ENCODE measurements around the gene TRIM32. TPM values are rescaled to one million over a fixed set of nuclear protein-coding genes. Genes with fewer than 3 reads are reported as not detected.

The TRIM32 gene
- total RNA-seq, 1 donor from 2014 or later = 21.2 TPM

GRCh38 chr9:116720111-116720510, 33.0 kb downstream of the TRIM32 start:
- Histone ChIP-seq H3K9me3 (no peaks in the 10 kb centered on the region), H3K4me1 (no peaks in the 10 kb centered on the region), H3K27me3 (no peaks in the 10 kb centered on the region), H3K36me3 (no peaks in the 10 kb centered on the region), H3K27ac (no peak overlapping the region), H3K4me3 (no peak overlapping the region)
- no peak for TF ChIP-seq CTCF (IDR thresholded peaks at IDR 0.05)
- ATAC-seq = no peak
- DNase-seq = no peak
- intact Hi-C loops (cut with DNase I) = no loop called here

- no peaks in the 10 kb centered on the region for H3K9me3 ChIP-seq
- no peak for TF ChIP-seq CTCF (IDR thresholded peaks at IDR 0.05)
- H3K27me3 ChIP-seq = no peaks in the 10 kb centered on the region
- H3K4me3 ChIP-seq = no peak overlapping the region
- no peak overlapping the region for H3K27ac ChIP-seq
- no peaks in the 10 kb centered on the region for H3K4me1 ChIP-seq
- ATAC-seq (no peak), DNase-seq (no peak)
- intact Hi-C loops (cut with DNase I) = no loop called here
- H3K36me3 ChIP-seq = no peaks in the 10 kb centered on the region
Observed at GRCh38 chr9:116721411-116721810, 34.3 kb downstream of the TRIM32 start.

- TF ChIP-seq CTCF (IDR thresholded peaks at IDR 0.05) = no peak
- no peaks in the 10 kb centered on the region for H3K9me3 ChIP-seq
- no peaks in the 10 kb centered on the region for H3K4me1 ChIP-seq
- ATAC-seq = no peak
- no peak overlapping the region for H3K27ac ChIP-seq
- DNase-seq = no peak
- no peaks in the 10 kb centered on the region for H3K36me3 ChIP-seq
- H3K27me3 ChIP-seq = no peaks in the 10 kb centered on the region
- intact Hi-C loops (cut with DNase I) = no loop called here
- H3K4me3 ChIP-seq = no peak overlapping the region
Observed at GRCh38 chr9:116721944-116722343, 34.8 kb downstream of the TRIM32 start.

GRCh38 chr9:116724123-116724522, 37.0 kb downstream of the TRIM32 start:
- no peak for TF ChIP-seq CTCF (IDR thresholded peaks at IDR 0.05)
- ATAC-seq = no peak
- Histone ChIP-seq H3K4me1 (no peaks in the 10 kb centered on the region), H3K27me3 (no peaks in the 10 kb centered on the region), H3K9me3 (no peaks in the 10 kb centered on the region), H3K4me3 (no peak overlapping the region), H3K36me3 (no peaks in the 10 kb centered on the region), H3K27ac (no peak overlapping the region)
- DNase-seq = no peak
- intact Hi-C loops (cut with DNase I) = no loop called here

DNA sequence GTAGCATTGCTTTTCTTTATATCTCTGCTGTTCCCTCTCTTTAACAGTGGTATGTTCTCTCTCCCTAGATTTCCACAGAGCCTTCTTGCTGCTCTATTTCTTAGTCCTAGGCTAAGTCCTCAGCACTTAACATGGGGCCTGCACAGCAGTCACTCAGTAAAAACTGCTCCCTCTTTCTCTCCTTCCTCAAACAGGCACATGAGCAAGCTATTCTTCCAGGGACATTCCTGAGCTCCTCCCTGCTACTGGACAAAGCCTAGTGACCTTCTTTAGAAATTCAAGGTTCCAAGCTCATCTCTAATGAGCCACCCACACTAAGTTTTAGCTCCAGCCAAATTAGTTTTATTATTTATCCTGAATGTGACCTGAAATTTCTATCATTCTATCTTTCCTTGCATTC, 39.5 kb downstream of the TRIM32 start:
- Histone ChIP-seq H3K9me3 (no peaks in the 10 kb centered on the region), H3K4me1 (no peaks in the 10 kb centered on the region), H3K27me3 (no peaks in the 10 kb centered on the region), H3K27ac (no peak overlapping the region), H3K36me3 (no peaks in the 10 kb centered on the region), H3K4me3 (no peak overlapping the region)
- no peak for TF ChIP-seq CTCF (IDR thresholded peaks at IDR 0.05)
- ATAC-seq (no peak), DNase-seq (no peak)
- intact Hi-C loops (cut with DNase I) = no loop called here

DNA sequence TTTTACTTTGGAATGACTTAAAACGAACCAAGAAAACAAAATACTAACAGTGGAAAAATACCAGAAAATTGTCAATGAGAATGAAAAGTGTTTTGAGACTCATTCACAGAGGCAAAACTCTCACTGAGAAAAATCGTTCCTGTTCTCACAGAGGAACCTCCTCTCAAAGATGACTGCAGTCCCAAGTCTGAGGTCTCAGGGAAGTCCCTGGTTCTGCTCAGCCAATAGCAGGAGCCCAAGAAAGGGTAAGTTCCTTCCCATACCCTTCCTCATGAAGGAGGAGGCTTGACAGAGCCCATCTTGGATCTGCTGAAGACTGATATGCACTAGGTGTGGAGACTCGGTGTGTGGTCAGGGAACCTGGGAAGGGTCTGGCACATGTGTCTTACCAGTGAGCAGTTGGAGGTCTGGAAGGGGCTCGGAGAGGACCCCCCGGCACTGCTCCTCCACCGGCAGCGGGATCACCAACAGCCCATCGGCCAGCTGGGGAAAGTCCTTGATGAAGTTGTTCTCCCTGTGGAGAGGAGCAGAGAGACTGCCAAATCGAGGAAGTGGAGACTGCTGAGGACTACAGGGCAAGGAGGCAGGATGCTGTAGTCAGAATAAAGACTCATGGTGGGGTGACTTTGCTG, 46.0 kb downstream of the TRIM32 start:
- Histone ChIP-seq H3K27me3 (no peaks in the 10 kb centered on the region), H3K4me1 (no peaks in the 10 kb centered on the region), H3K27ac (no peak overlapping the region), H3K9me3 (no peaks in the 10 kb centered on the region), H3K36me3 (no peaks in the 10 kb centered on the region), H3K4me3 (no peak overlapping the region)
- ATAC-seq (no peak), DNase-seq (no peak)
- intact Hi-C loops (cut with DNase I) = loop anchor here (10.0 kb wide), 1 partner anchor 122 kb away; no protein-coding TSS in a partner anchor
- TF ChIP-seq CTCF (IDR thresholded peaks at IDR 0.05) = no peak

All from upper lobe of right lung (tissue), 1 donor.